KMS-11 (cell line): ENCODE data around the gene CDK7.

ENCODE experiments used
- H2AFZ ChIP-seq: fragments of 200-600 bp; sonication (generic); 2 replicates; pipeline ENCODE4 v1.6.1; 2016; ENCODE audit warnings: antibody characterized with exemption, mixed run types, low read depth
- H3K27ac ChIP-seq: fragments of 200-600 bp; sonication (generic); 2 replicates; pipeline ENCODE4 v1.6.1; 2016; ENCODE audit warnings: mild to moderate bottlenecking, mixed run types
- H3K27me3 ChIP-seq: fragments of 200-600 bp; sonication (generic); 2 replicates; pipeline ENCODE4 v1.6.1; 2017; ENCODE audit warnings: mild to moderate bottlenecking, low read depth, mixed run types, moderate library complexity; ENCODE audit not compliant: insufficient read depth
- H3K36me3 ChIP-seq: fragments of 200-600 bp; sonication (generic); 2 replicates; pipeline ENCODE4 v1.6.1; 2017; ENCODE audit warnings: mild to moderate bottlenecking, mixed run types; ENCODE audit not compliant: insufficient read depth
- H3K4me1 ChIP-seq: fragments of 200-600 bp; sonication (generic); 2 replicates; pipeline ENCODE4 v1.6.1; 2016; ENCODE audit warnings: mild to moderate bottlenecking, low read depth, mixed run types; ENCODE audit not compliant: poor library complexity, severe bottlenecking
- H3K4me2 ChIP-seq: fragments of 200-600 bp; sonication (generic); 2 replicates; pipeline ENCODE4 v1.7.0; 2016; ENCODE audit warnings: mild to moderate bottlenecking, mixed run types
- H3K4me3 ChIP-seq: fragments of 200-600 bp; sonication (generic); IDR thresholded peaks from 2 replicates; pipeline ENCODE4 v1.6.1; 2017; ENCODE audit warnings: low read depth, low read length, mixed read lengths; ENCODE audit not compliant: insufficient read depth
- H3K79me2 ChIP-seq: fragments of 200-600 bp; sonication (generic); 2 replicates; pipeline ENCODE4 v1.6.1; 2016; ENCODE audit warnings: low read depth, mixed run types; ENCODE audit not compliant: insufficient read depth
- H3K9ac ChIP-seq: fragments of 200-600 bp; sonication (generic); 2 replicates; pipeline ENCODE4 v1.6.1; 2016; ENCODE audit warnings: mild to moderate bottlenecking, mixed run types
- H4K20me1 ChIP-seq: fragments of 200-600 bp; sonication (generic); 2 replicates; pipeline ENCODE4 v1.6.1; 2016; ENCODE audit warnings: mild to moderate bottlenecking, mixed run types; ENCODE audit not compliant: insufficient read depth
- TF ChIP-seq, protein P1 (sequence below): fragments of 200-600 bp; sonication (generic); conservative IDR thresholded peaks from 2 replicates; pipeline ENCODE4 v1.6.1; 2017; ENCODE audit warnings: low read depth, mild to moderate bottlenecking, antibody characterized with exemption, low read length, moderate library complexity, mixed read lengths

Gene CDK7

DNA sequence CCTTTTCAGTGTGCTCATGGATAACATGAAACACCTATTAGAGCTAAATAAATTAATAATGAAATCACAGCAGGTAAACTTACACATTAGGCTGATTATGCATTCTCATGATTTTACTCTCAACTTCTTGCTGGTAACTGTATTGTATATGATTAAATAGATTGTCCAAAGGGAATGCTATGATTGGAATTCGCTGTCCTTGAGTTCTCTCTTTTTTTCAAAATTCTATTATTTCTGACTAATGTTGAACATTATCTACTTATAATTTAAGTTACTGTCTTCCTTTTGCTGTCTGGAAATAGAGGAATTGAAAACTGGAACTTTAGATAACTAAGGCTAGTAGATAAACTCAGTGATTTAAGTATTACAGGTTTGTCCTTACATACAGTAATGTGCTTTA lies 32.2 kb upstream of the CDK7 start:
- Histone ChIP-seq H3K9ac (no peak overlapping the region), H2AFZ (no peak overlapping the region), H3K27me3 (no peaks in the 10 kb centered on the region), H3K4me1 (no peaks in the 10 kb centered on the region), H3K79me2 (no peaks in the 10 kb centered on the region), H3K36me3 (no peaks in the 10 kb centered on the region), H3K4me2 (no peak overlapping the region), H4K20me1 (no peaks in the 10 kb centered on the region), H3K27ac (no peak overlapping the region), H3K4me3 (no peak overlapping the region)
- TF ChIP-seq, protein P1, sequence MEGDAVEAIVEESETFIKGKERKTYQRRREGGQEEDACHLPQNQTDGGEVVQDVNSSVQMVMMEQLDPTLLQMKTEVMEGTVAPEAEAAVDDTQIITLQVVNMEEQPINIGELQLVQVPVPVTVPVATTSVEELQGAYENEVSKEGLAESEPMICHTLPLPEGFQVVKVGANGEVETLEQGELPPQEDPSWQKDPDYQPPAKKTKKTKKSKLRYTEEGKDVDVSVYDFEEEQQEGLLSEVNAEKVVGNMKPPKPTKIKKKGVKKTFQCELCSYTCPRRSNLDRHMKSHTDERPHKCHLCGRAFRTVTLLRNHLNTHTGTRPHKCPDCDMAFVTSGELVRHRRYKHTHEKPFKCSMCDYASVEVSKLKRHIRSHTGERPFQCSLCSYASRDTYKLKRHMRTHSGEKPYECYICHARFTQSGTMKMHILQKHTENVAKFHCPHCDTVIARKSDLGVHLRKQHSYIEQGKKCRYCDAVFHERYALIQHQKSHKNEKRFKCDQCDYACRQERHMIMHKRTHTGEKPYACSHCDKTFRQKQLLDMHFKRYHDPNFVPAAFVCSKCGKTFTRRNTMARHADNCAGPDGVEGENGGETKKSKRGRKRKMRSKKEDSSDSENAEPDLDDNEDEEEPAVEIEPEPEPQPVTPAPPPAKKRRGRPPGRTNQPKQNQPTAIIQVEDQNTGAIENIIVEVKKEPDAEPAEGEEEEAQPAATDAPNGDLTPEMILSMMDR, result no peak

DNA sequence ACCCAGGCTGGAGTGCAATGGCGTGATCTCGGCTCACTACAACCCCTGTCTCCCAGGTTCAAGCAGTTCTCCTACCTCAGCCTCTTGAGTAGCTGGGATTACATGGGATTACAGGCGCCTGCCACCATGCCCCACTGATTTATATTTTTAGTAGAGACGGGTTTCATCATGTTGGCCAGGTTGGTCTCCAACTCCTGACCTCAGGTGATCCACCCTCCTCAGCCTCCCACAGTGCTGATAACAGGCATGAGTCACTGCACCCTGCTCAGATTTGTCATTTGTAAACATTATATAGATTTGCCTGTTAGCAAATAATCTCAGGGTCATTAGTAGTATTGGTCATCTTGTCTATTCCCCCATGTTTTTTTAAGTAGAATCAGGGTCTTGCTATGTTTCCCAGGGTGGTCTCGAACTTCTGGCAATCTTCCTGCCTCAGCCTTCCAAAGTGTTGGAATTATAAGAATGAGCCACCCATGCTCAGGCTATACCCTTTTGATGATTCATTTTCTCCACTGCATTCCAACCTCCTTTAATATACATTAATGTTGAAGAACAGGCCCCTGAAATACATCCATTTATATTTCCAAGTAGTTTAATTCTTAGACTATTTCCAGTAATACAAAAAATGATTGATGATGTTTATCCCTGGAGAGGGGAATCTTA lies 28.0 kb upstream of the CDK7 start:
- H3K27ac ChIP-seq, result no peak overlapping the region
- H3K4me3 ChIP-seq, result no peak overlapping the region
- no peaks in the 10 kb centered on the region for H3K36me3 ChIP-seq
- H4K20me1 ChIP-seq, result no peaks in the 10 kb centered on the region
- H3K9ac ChIP-seq, result no peak overlapping the region
- H3K4me1 ChIP-seq, result no peaks in the 10 kb centered on the region
- TF ChIP-seq, protein P1, result no peak
- no peak overlapping the region for H3K4me2 ChIP-seq
- H2AFZ ChIP-seq, result no peak overlapping the region
- H3K27me3 ChIP-seq, result no peaks in the 10 kb centered on the region
- no peaks in the 10 kb centered on the region for H3K79me2 ChIP-seq

DNA sequence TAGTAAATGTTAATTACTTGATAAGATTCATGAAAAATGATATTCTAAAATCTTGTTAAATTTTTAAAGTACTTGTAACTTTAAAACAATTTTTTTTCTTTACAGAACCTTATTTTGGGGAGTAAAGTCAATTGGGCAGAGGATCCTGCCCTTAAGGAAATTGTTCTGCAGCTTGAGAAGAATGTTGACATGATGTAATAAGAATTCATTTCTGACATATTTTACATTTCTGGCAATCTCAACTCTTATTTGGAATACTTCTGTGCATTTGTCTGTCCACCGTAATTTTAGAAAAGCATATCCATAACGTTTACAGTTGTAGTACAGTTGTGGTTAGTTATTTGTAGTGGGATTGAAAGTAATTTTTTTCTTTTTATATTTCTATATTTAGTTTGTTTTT lies 25.1 kb upstream of the CDK7 start:
- Histone ChIP-seq H3K79me2 (no peaks in the 10 kb centered on the region), H3K27ac (no peak overlapping the region), H3K4me1 (no peaks in the 10 kb centered on the region), H3K36me3 (no peaks in the 10 kb centered on the region), H3K9ac (no peak overlapping the region), H4K20me1 (no peaks in the 10 kb centered on the region), H3K27me3 (no peaks in the 10 kb centered on the region), H3K4me2 (no peak overlapping the region), H2AFZ (no peak overlapping the region), H3K4me3 (no peak overlapping the region)
- TF ChIP-seq, protein P1, result no peak

DNA sequence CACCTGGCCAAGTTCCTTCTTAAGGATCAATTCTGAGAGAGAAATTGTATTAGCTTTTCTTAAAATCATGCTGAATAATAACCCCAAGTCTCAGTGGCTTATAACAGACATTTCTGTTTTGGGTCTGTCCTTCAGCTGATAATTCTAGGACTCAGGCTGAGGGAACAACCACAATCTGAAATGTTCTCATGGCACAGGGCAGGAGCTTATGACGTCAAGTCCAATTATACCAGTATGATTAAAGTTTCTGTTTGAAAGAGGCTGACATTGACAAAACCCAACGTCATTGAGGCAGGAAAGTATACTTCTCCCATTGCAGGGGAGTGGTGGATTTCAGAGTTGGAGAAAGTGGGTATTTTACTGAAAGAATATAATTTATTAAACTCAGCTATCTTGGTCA lies 23.5 kb upstream of the CDK7 start:
- H3K4me3 ChIP-seq, result no peak overlapping the region
- H3K4me1 ChIP-seq, result peaks cover 4% of the 10 kb centered on the region
- H3K9ac ChIP-seq, result no peak overlapping the region
- no peak overlapping the region for H2AFZ ChIP-seq
- no peaks in the 10 kb centered on the region for H4K20me1 ChIP-seq
- H3K36me3 ChIP-seq, result no peaks in the 10 kb centered on the region
- TF ChIP-seq, protein P1, result no peak
- no peak overlapping the region for H3K4me2 ChIP-seq
- H3K27ac ChIP-seq, result no peak overlapping the region
- H3K27me3 ChIP-seq, result no peaks in the 10 kb centered on the region
- H3K79me2 ChIP-seq, result no peaks in the 10 kb centered on the region
